ENCODE data around the gene KRTAP10-10. TPM values are rescaled to one million over a fixed set of nuclear protein-coding genes. Genes with fewer than 3 reads are reported as not detected.
A peak's percentile ranks its signal among the peaks of the same experiment; 100 is the strongest.

KRTAP10-10 gene
- total and polyA plus RNA-seq, 2 of the 8 experiments (the other 6 are each of a cell fraction or from before 2014, with no cell fraction given) = not detected

DNA sequence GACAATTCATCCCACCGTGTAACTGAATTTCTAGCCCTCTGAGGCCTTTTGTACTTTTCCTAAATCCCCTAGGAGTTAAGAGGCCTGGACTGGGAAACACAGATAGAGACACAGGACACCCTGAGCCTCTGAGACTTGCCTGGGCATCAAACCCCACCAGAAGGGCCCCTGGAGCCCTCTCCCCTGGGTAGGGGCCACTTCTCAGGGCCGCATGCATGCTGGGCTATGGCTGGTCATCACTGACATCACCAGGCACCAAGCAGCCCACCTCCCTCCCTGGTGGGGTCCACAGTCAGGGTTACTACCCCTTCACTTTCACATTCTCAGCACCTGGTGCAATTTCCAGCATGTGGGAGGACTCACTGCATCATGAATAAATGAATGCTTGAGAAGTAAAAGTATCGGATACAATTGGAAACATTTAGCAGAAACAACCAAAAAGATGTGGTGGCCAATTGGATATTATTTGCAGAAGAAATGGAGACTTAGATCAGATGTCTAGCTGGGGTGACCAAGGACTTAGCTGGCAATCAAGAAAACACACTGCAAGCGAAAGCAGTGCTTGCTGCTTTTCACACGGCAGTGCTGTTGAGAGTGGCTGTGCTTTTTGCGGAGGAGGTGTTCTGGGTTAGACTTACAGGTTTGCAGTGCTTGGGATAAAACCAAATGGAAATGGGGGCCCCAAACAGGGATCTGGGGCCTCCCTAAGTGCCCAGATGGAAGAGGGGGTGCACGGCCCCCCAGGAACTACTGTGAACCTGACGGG lies 37.7 kb upstream of the KRTAP10-10 start:
- H3K4me1 ChIP-seq (replicated peaks in 1 of 4; ENCODE audit: control insufficient read depth in 3 of 4, insufficient read depth in 4 of 4, low read length in 3 of 4) = peaks cover 0 to 6% (median 4%) of the 10 kb centered on the region in 4 experiments; a peak in 4 of 7 replicates
- no peak overlapping the region for H2AFZ ChIP-seq (ENCODE audit: low read length)
- peak overlapping the region; percentile 98 for H4K91ac ChIP-seq (replicated peaks; ENCODE audit: insufficient read length, low read length)
- H3K14ac ChIP-seq (ENCODE audit: insufficient read length) = no peak overlapping the region
- H2BK5ac ChIP-seq (ENCODE audit: low read depth, low read length) = peak overlapping the region; percentile 61; the same call in 1 of the 2 replicates
- 90% methylated on average over 8 of the region's 8 CpGs; no CpG with 5 or more reads in 1 of the 2 experiments for WGBS, 2 experiments (ENCODE audit: extremely low coverage in 1 of 2, insufficient coverage in 1 of 2, insufficient read length in 1 of 2, insufficient replicate concordance in 2 of 2, low coverage in 1 of 2, low lambda C conversion rate in 2 of 2, missing lambda C conversion rate in 1 of 2)
- no peaks in the 10 kb centered on the region for H3K79me1 ChIP-seq (ENCODE audit: low read depth, low read length)
- H3K18ac ChIP-seq (ENCODE audit: extremely low read depth, low read length) = peak overlapping the region; percentile 95; the same call in 1 of the 2 replicates
- peak overlapping the region; percentile 54 for H3K4ac ChIP-seq (replicated peaks; ENCODE audit: insufficient read length, low read depth, low read length)
- no peak overlapping the region for H4K8ac ChIP-seq (ENCODE audit: extremely low read depth, insufficient read depth, low read length)
- no peaks in the 10 kb centered on the region for H3K27me3 ChIP-seq (replicated peaks in 1 of 4; ENCODE audit: control insufficient read depth in 3 of 4, extremely low read depth in 1 of 4, insufficient read depth in 3 of 4, low read length in 3 of 4)
- no peaks in the 10 kb centered on the region for H3K36me3 ChIP-seq (ENCODE audit: control insufficient read depth in 2 of 4, insufficient read depth in 4 of 4, low read length in 3 of 4)
- no peak overlapping the region for H3K4me3 ChIP-seq (ENCODE audit: extremely low read depth in 1 of 4, insufficient read depth in 2 of 4, low read depth in 3 of 4, low read length in 4 of 4)
- H2BK120ac ChIP-seq (replicated peaks; ENCODE audit: low read depth, low read length) = peak overlapping the region; percentile 30
- H3K9me3 ChIP-seq (ENCODE audit: insufficient read depth in 2 of 2, low read depth in 1 of 2, low read length in 1 of 2) = peaks cover 0 to 2% of the 10 kb centered on the region in 2 experiments; a peak in 1 of 4 replicates
- H2BK20ac ChIP-seq (ENCODE audit: low read length) = peak overlapping the region; percentile 49; the same call in 1 of the 2 replicates
- peak overlapping the region; percentile 81; the same call in 1 of the 2 replicates for H2BK15ac ChIP-seq (ENCODE audit: low read length)
- H3K23me2 ChIP-seq (ENCODE audit: low read depth, low read length) = 0 out of 2 replicates have a peak, but pooled peaks cover 2% of the 10 kb centered on the region
- H4K5ac ChIP-seq (ENCODE audit: insufficient read length, low read depth, low read length) = peak overlapping the region; percentile 34
- peak in 1 of 2 experiments; percentile 35 for DNase-seq (ENCODE audit: low read depth in 1 of 2, low spot score in 2 of 2)
- ChIA-PET POLR2A (ENCODE audit: partially characterized antibody) (no interaction called here), CTCF (ENCODE audit: partially characterized antibody) (no interaction called here)
- H3K79me2 ChIP-seq (ENCODE audit: control insufficient read depth in 1 of 2, insufficient read depth in 2 of 2, low read length in 2 of 2) = no peaks in the 10 kb centered on the region
- H2AK5ac ChIP-seq (ENCODE audit: low read depth, low read length) = no peak overlapping the region
- no peak overlapping the region for H3K56ac ChIP-seq (replicated peaks; ENCODE audit: insufficient read length, low read depth, low read length)
- no peak overlapping the region for H3K9ac ChIP-seq (replicated peaks in 1 of 4; ENCODE audit: extremely low read depth in 1 of 4, low read depth in 3 of 4, low read length in 3 of 4)
- no peak overlapping the region for H3K4me2 ChIP-seq (ENCODE audit: insufficient read depth in 1 of 2, low read depth in 2 of 2, low read length in 2 of 2)
- no peak for FAIRE-seq
- peak overlapping the region; percentile 72 for H2BK12ac ChIP-seq (ENCODE audit: low read depth, low read length)
- H4K20me1 ChIP-seq (replicated peaks in 1 of 2; ENCODE audit: control insufficient read depth in 1 of 2, insufficient read depth in 2 of 2, low read length in 2 of 2) = no peaks in the 10 kb centered on the region
- no peak overlapping the region for H3K27ac ChIP-seq (ENCODE audit: low read depth, low read length)
- no peak overlapping the region for H3K23ac ChIP-seq (ENCODE audit: insufficient read length)
- TF ChIP-seq, protein P1, sequence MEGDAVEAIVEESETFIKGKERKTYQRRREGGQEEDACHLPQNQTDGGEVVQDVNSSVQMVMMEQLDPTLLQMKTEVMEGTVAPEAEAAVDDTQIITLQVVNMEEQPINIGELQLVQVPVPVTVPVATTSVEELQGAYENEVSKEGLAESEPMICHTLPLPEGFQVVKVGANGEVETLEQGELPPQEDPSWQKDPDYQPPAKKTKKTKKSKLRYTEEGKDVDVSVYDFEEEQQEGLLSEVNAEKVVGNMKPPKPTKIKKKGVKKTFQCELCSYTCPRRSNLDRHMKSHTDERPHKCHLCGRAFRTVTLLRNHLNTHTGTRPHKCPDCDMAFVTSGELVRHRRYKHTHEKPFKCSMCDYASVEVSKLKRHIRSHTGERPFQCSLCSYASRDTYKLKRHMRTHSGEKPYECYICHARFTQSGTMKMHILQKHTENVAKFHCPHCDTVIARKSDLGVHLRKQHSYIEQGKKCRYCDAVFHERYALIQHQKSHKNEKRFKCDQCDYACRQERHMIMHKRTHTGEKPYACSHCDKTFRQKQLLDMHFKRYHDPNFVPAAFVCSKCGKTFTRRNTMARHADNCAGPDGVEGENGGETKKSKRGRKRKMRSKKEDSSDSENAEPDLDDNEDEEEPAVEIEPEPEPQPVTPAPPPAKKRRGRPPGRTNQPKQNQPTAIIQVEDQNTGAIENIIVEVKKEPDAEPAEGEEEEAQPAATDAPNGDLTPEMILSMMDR (IDR thresholded peaks at IDR 0.05; ENCODE audit: control extremely low read depth in 1 of 3, insufficient read depth in 1 of 3, low read depth in 1 of 3, low read length in 3 of 3) = no peak
- TF ChIP-seq EP300 (IDR thresholded peaks at IDR 0.05; ENCODE audit: borderline replicate concordance in 1 of 2, low read depth in 2 of 2, low read length in 2 of 2) (no peak), PHF8 (conservative IDR thresholded peaks at IDR 0.05; ENCODE audit: low read depth, low read length) (no peak), JUND (IDR thresholded peaks at IDR 0.05; ENCODE audit: low read length) (no peak), POLR2AphosphoS5 (IDR thresholded peaks at IDR 0.05; ENCODE audit: low read depth, low read length) (no peak), TAF7 (optimal IDR thresholded peaks at IDR 0.05; ENCODE audit: borderline replicate concordance, low read depth, low read length) (no peak)
- TF ChIP-seq, protein P2, sequence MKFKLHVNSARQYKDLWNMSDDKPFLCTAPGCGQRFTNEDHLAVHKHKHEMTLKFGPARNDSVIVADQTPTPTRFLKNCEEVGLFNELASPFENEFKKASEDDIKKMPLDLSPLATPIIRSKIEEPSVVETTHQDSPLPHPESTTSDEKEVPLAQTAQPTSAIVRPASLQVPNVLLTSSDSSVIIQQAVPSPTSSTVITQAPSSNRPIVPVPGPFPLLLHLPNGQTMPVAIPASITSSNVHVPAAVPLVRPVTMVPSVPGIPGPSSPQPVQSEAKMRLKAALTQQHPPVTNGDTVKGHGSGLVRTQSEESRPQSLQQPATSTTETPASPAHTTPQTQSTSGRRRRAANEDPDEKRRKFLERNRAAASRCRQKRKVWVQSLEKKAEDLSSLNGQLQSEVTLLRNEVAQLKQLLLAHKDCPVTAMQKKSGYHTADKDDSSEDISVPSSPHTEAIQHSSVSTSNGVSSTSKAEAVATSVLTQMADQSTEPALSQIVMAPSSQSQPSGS (IDR thresholded peaks at IDR 0.05; ENCODE audit: low read length) = no peak

Measured in H1 (cell line).